Glutamatergic neuron (in vitro differentiated cells): Measurements from ENCODE around the gene HPS3. TPM values are rescaled to one million over a fixed set of nuclear protein-coding genes. Genes with fewer than 3 reads are reported as not detected.

ENCODE experiments used
- DNase-seq: peaks from one replicate; pipeline ENCODE4 v3.0.0; 2022
- H3K27ac Mint-ChIP-seq: one replicate; pipeline ENCODE4 v1.8.0; 2020; ENCODE audit warnings: mild to moderate bottlenecking, mixed read lengths, inconsistent platforms; ENCODE audit not compliant: unreplicated experiment
- H3K27me3 Mint-ChIP-seq: one replicate; pipeline ENCODE4 v1.8.0; 2020; ENCODE audit warnings: mild to moderate bottlenecking, moderate library complexity, mixed read lengths, inconsistent platforms; ENCODE audit not compliant: unreplicated experiment
- H3K36me3 Mint-ChIP-seq: one replicate; pipeline ENCODE4 v1.8.0; 2020; ENCODE audit warnings: mild to moderate bottlenecking, mixed read lengths, inconsistent platforms; ENCODE audit not compliant: unreplicated experiment
- H3K4me1 Mint-ChIP-seq: one replicate; pipeline ENCODE4 v1.8.0; 2020; ENCODE audit warnings: mild to moderate bottlenecking, low read depth, mixed read lengths, inconsistent platforms; ENCODE audit not compliant: unreplicated experiment
- H3K4me3 Mint-ChIP-seq: one replicate; pipeline ENCODE4 v1.8.0; 2020; ENCODE audit warnings: mild to moderate bottlenecking, mixed read lengths, inconsistent platforms; ENCODE audit not compliant: unreplicated experiment
- H3K9me3 Mint-ChIP-seq: one replicate; pipeline ENCODE4 v1.8.0; 2020; ENCODE audit warnings: mild to moderate bottlenecking, moderate library complexity, mixed read lengths, inconsistent platforms; ENCODE audit not compliant: unreplicated experiment
- total RNA-seq: library from RNA; stranded (reverse); fragmentation: NEBNext Ultra II Directional; extraction: Animal tissue kit (Norgen Biotek cat#: 25700); gene quantifications from one replicate; pipeline ENCODE4 v1.2.1, GENCODE V29; 2021; ENCODE audit not compliant: unreplicated experiment
- TF ChIP-seq, protein P1 (sequence below): fragments of 200-600 bp; sonication (generic); IDR thresholded peaks from one replicate; pipeline ENCODE4 v1.5.0; 2021; ENCODE audit not compliant: partially characterized antibody, unreplicated experiment

The HPS3 gene
- total RNA-seq, 1 donor from 2014 or later: 12.1 TPM

DNA sequence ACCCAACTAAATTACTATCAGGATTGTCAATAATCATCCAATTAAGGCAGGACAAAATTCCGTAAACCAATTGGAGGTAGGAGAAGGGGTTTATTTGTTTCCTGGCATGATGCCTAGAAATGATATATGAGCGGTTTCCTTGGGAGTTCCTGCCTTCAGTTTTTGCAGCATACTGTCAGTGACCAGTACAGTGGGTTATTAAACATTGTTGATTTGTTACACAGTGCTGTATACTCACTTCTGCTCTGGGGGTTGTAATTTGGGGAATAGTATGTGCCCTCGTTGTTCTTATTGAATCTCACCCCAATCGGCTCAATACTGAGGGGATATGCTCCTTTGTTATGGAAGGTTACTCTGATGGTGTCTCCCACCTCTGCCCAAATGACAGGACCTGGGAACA, 70.0 kb downstream of the HPS3 start:
- H3K4me3 Mint-ChIP-seq: no peak overlapping the region
- H3K9me3 Mint-ChIP-seq: peaks cover 1% of the 10 kb centered on the region
- peaks cover 17% of the 10 kb centered on the region for H3K4me1 Mint-ChIP-seq
- H3K36me3 Mint-ChIP-seq: no peaks in the 10 kb centered on the region
- DNase-seq: no peak
- TF ChIP-seq, protein P1, sequence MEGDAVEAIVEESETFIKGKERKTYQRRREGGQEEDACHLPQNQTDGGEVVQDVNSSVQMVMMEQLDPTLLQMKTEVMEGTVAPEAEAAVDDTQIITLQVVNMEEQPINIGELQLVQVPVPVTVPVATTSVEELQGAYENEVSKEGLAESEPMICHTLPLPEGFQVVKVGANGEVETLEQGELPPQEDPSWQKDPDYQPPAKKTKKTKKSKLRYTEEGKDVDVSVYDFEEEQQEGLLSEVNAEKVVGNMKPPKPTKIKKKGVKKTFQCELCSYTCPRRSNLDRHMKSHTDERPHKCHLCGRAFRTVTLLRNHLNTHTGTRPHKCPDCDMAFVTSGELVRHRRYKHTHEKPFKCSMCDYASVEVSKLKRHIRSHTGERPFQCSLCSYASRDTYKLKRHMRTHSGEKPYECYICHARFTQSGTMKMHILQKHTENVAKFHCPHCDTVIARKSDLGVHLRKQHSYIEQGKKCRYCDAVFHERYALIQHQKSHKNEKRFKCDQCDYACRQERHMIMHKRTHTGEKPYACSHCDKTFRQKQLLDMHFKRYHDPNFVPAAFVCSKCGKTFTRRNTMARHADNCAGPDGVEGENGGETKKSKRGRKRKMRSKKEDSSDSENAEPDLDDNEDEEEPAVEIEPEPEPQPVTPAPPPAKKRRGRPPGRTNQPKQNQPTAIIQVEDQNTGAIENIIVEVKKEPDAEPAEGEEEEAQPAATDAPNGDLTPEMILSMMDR: no peak
- H3K27me3 Mint-ChIP-seq: no peaks in the 10 kb centered on the region
- no peak overlapping the region for H3K27ac Mint-ChIP-seq

DNA sequence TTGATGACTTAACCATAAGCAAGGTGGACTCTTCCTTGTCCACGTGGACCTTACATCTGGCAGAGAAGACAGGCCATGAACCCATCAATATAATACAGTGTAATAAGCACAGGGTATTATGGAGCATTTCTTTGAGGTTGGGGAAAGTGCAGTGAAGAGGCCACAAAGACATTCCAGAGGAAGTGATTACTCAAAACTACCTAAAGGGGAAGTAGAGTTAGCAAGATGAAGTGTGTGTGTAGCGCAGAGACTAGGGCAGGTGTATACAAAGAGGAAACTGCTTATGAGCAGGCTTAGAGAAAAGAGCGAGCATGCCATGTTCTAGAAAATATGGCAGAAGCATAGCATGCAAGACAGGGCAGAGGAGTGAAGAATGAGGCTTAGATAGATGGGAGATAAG, 74.3 kb downstream of the HPS3 start:
- Mint-ChIP-seq H3K36me3 (no peaks in the 10 kb centered on the region), H3K27me3 (no peaks in the 10 kb centered on the region), H3K4me3 (no peak overlapping the region), H3K4me1 (peaks cover 5% of the 10 kb centered on the region), H3K9me3 (no peaks in the 10 kb centered on the region), H3K27ac (no peak overlapping the region)
- no peak for DNase-seq
- TF ChIP-seq, protein P1: no peak

DNA sequence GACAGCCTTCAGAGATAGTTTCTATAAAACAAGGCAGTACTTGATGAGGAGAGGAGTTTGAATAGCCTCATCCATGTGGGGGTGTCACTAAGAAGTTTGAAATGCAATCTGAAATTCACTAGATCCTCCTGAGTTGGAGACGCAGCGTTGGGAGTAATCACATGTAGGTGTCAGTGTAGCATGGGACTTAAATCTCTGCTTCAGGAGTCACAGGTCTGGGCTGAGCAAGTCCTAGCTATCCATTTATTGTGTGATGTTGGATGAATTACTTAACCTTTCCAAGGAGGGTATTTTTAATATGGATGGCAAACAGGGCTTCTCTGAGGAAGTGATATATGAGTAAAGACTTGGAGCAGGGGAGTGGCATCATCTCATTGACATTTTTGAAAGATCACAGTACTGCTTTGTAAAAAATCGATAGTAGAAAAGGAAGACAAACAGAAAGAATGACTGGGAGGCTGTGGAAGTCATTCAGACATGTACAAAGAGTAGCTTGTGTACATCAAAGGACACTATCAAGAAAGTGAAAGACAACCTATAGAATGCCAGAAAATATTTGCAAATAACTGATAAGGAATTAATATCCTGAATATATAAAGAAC, 75.1 kb downstream of the HPS3 start:
- no peak overlapping the region for H3K4me3 Mint-ChIP-seq
- no peak overlapping the region for H3K27ac Mint-ChIP-seq
- no peaks in the 10 kb centered on the region for H3K36me3 Mint-ChIP-seq
- TF ChIP-seq, protein P1: no peak
- no peaks in the 10 kb centered on the region for H3K27me3 Mint-ChIP-seq
- H3K4me1 Mint-ChIP-seq: peaks cover 5% of the 10 kb centered on the region
- H3K9me3 Mint-ChIP-seq: no peaks in the 10 kb centered on the region
- no peak for DNase-seq

DNA sequence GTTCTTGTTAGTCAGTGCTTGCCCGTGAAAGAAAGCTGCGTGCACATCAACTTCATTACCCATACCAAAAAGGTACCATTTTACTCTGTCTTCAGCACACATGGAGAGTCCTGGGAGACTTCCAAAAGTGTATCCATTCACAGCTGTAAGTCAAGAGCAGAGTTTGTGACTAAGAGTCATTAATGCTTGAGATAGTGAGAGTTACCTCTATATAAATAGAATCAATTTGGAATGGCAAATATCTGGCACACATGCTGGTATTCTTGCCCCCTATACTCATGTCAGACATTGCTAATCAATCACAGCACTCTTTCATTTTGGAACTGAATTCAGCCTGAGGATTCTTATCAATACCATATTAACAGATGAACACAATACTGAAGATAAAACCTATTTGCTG, 78.0 kb downstream of the HPS3 start:
- Mint-ChIP-seq H3K4me3 (no peak overlapping the region), H3K27me3 (no peaks in the 10 kb centered on the region), H3K27ac (no peak overlapping the region), H3K4me1 (peaks cover 5% of the 10 kb centered on the region), H3K36me3 (no peaks in the 10 kb centered on the region), H3K9me3 (no peaks in the 10 kb centered on the region)
- TF ChIP-seq, protein P1: no peak
- DNase-seq: no peak

DNA sequence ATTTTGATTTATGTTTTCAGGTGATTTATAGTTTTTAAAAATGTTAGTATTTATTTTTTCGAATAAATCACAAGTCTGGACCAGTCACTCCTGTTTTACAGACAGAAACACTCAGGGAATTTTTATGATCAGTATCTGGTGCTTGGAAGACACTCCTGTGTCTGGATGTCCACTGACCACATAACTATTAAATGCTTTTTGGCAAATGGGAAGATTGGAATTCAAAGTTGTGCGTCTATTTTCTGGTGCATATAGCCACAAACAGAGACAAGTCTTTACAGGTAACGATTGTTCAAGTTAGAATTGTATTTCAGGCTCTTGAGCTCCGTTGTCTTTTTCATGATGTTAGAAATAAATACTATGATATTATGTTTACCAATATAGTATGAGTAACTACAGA, 80.0 kb downstream of the HPS3 start:
- no peak for DNase-seq
- H3K36me3 Mint-ChIP-seq: no peaks in the 10 kb centered on the region
- TF ChIP-seq, protein P1: no peak
- no peaks in the 10 kb centered on the region for H3K9me3 Mint-ChIP-seq
- H3K4me3 Mint-ChIP-seq: no peak overlapping the region
- no peak overlapping the region for H3K27ac Mint-ChIP-seq
- peaks cover 5% of the 10 kb centered on the region for H3K4me1 Mint-ChIP-seq
- H3K27me3 Mint-ChIP-seq: no peaks in the 10 kb centered on the region
